Neural crest cell (in vitro differentiated cells): ENCODE measurements around the gene ZNF469. TPM values are rescaled to one million over a fixed set of nuclear protein-coding genes. Genes with fewer than 3 reads are reported as not detected.
A peak's percentile ranks its signal among the peaks of the same experiment; 100 is the strongest.

Source experiments
- DNase-seq: peaks from one replicate; pipeline ENCODE4 v3.0.0; 2021; ENCODE audit warnings: low read depth, mixed read lengths, low spot score
- H3K27ac Mint-ChIP-seq: one replicate; pipeline ENCODE4 v1.8.0; 2021; ENCODE audit warnings: mild to moderate bottlenecking, mixed read lengths; ENCODE audit not compliant: unreplicated experiment
- H3K27me3 Mint-ChIP-seq: 2 replicates; pipeline ENCODE4 v1.8.0; 2021; ENCODE audit warnings: low read depth, mild to moderate bottlenecking, mixed read lengths
- H3K36me3 Mint-ChIP-seq: 2 replicates; pipeline ENCODE4 v1.8.0; 2021; ENCODE audit warnings: low read depth, mild to moderate bottlenecking, mixed read lengths
- H3K4me1 Mint-ChIP-seq: 2 replicates; pipeline ENCODE4 v1.8.0; 2021; ENCODE audit warnings: mixed read lengths
- H3K4me3 Mint-ChIP-seq: one replicate; pipeline ENCODE4 v1.8.0; 2021; ENCODE audit warnings: mild to moderate bottlenecking, mixed read lengths
- H3K9me3 Mint-ChIP-seq: 2 replicates; pipeline ENCODE4 v1.8.0; 2021; ENCODE audit warnings: mixed read lengths
- CTCF ChIP-seq: fragments of 200-600 bp; sonication (generic); conservative IDR thresholded peaks from 2 replicates; pipeline ENCODE4 v1.5.0; 2021; ENCODE audit warnings: antibody characterized with exemption, mild to moderate bottlenecking
- total RNA-seq: library from RNA; stranded (reverse); gene quantifications from 2 replicates; pipeline ENCODE4 v1.2.1, GENCODE V29; 2021

ZNF469 gene
- total RNA-seq, 1 donor from 2014 or later, result 0.58 TPM

DNA sequence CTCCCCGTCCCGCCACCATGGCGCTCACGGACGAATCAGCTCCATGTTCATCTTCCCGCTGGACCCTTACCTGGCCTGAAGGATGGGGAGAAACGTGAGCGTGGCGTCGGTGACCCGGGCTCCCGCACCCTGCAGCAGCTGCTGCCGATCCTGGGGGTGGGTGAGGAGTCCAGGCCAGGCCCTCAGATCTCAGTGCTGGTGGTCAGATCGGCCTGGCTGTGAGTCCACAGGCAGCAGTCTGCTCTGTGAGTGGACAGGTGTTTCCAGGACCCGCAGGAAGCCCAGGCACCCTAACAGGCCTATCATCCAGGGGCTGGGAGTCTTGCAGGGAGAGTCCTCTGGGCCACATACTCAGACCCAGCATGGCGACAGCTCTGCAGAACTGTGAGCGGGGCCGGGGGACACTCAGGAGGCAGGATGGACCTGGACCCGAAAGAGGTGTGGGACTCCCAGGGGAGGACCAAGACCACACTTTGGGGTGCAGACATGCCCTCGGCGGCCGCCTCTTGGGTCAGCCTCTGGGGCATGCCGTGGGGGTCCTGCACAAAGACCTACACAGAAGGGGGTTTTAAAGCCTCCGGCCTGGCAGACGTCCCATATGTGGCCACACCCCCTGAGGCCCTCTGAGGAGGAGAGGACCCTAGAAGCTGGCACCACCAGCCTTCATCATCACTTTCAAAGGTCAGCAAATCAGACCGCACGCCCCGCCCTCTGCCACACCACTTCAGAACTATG lies 27.2 kb upstream of the ZNF469 start:
- peak overlapping the region; percentile 35 for H3K27ac Mint-ChIP-seq
- TF ChIP-seq CTCF, result no peak

GRCh38 chr16:88356124-88356726 lies 26.5 kb upstream of the ZNF469 start:
- Mint-ChIP-seq H3K4me3 (no peak overlapping the region), H3K27me3 (no peaks in the 10 kb centered on the region), H3K27ac (no peak overlapping the region), H3K4me1 (peaks cover 37% of the 10 kb centered on the region), H3K36me3 (no peaks in the 10 kb centered on the region), H3K9me3 (no peaks in the 10 kb centered on the region)
- DNase-seq, result no peak
- no peak for TF ChIP-seq CTCF

More for the DNA sequence above, 27.2 kb upstream of the ZNF469 start:
- Mint-ChIP-seq H3K36me3 (no peaks in the 10 kb centered on the region), H3K4me1 (peaks cover 39% of the 10 kb centered on the region), H3K9me3 (no peaks in the 10 kb centered on the region), H3K4me3 (no peak overlapping the region), H3K27me3 (no peaks in the 10 kb centered on the region)
- DNase-seq, result no peak

DNA sequence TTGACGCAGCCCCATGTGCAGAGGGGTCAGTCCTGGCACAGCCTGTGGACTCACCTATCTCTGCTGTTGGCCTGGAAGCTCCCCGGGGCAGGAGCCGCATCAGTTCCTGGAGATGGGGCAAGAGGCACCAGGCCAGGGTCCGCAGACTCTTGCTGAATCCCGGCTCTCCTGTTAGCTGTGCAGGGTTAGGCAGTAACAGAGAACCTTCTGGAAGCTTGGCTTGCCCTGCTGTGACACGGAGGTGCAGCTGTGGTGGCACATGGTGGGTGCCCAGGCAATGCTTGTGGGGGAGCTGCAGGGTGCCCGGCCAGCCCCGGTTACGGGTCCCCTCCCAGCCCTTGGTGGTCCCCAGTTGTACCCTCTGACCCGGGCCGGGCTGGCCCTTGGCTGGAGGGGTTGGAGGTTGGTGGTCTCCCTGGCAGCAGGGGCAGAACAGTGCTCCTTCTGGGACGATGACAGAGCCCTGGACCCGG lies 26.0 kb upstream of the ZNF469 start:
- Mint-ChIP-seq H3K27ac (no peak overlapping the region), H3K27me3 (peaks cover 2% of the 10 kb centered on the region), H3K4me3 (no peak overlapping the region), H3K9me3 (no peaks in the 10 kb centered on the region), H3K36me3 (no peaks in the 10 kb centered on the region), H3K4me1 (peaks cover 36% of the 10 kb centered on the region)
- no peak for TF ChIP-seq CTCF
- DNase-seq, result no peak

- TF ChIP-seq CTCF, result no peak
- no peak for DNase-seq
- Mint-ChIP-seq H3K27me3 (peaks cover 2% of the 10 kb centered on the region), H3K4me1 (peaks cover 33% of the 10 kb centered on the region), H3K27ac (peak overlapping the region; percentile 97), H3K4me3 (peak overlapping the region; percentile 19), H3K9me3 (no peaks in the 10 kb centered on the region), H3K36me3 (no peaks in the 10 kb centered on the region)
Measured at GRCh38 chr16:88357317-88358022, 25.3 kb upstream of the ZNF469 start.

DNA sequence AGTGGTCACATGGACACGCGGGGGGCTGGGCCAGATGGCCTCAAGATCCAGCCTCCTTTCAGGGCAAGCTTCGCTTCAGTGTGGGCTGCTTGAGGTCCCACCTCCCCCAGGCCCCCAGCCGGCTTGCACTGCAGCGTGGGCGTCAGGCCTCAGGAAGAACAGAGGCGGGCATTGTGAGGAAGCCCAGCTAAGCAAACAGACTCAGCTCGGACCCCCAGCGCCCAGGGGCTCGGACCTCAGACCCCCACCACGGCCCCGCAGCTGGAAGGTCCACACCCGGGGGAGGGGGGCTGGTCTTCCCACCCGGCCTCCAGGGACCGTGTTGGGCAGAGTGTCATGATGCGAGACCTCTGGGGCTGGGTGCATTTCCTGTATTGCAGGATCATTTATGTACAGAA lies 24.7 kb upstream of the ZNF469 start:
- Mint-ChIP-seq H3K9me3 (no peaks in the 10 kb centered on the region), H3K27ac (peak overlapping the region; percentile 97), H3K27me3 (peaks cover 2% of the 10 kb centered on the region), H3K4me1 (peaks cover 34% of the 10 kb centered on the region), H3K36me3 (no peaks in the 10 kb centered on the region), H3K4me3 (peak overlapping the region; percentile 72)
- DNase-seq, result peak; percentile 54
- TF ChIP-seq CTCF, result no peak
